HL-60 (cell line): ENCODE data around the gene KCNQ1.

ENCODE experiments used
- GABPA ChIP-seq: IDR thresholded peaks from 2 replicates; pipeline ENCODE4 v1.6.1; 2012; ENCODE audit warnings: low read depth
- TF ChIP-seq, protein P1 (sequence below): IDR thresholded peaks from one replicate; pipeline ENCODE4 v1.5.1; 2011; ENCODE audit warnings: low read length, control low read depth, inconsistent platforms; ENCODE audit not compliant: insufficient read depth

DNA sequence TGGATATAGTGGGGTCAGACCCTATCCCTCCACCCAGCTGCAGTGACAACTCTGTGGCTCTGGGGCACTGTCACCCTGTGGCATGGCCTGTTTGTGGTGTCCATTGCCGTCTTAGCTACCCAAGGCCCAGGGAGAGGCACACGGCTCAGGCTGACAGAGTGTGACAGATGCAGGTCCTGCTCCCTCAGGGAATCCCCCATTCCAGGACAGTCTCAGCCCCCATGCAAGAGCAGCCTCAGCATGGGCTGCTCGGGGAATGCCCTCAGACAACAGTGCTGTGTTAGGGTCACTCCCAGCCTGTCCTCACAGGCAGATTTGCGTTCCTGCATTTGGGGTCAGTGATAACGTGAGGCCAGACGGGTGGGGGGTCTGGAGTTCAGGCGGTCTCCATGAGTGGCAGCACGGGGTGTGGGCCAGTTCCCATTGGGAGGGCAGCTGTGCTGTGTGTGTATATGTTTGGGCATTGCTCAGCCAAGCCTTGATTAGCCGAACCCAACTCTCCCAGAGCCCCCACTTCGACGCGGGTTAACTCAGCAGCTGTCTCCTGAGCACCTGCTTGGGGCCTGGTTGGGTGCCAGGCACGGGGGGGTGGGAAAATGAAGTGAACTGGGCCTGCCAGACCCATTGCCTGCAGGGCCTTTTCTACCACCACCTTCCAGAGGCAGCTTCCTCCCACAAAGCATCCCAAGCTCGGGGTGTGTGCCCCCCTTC lies 260.2 kb downstream of the KCNQ1 start:
- TF ChIP-seq, protein P1, sequence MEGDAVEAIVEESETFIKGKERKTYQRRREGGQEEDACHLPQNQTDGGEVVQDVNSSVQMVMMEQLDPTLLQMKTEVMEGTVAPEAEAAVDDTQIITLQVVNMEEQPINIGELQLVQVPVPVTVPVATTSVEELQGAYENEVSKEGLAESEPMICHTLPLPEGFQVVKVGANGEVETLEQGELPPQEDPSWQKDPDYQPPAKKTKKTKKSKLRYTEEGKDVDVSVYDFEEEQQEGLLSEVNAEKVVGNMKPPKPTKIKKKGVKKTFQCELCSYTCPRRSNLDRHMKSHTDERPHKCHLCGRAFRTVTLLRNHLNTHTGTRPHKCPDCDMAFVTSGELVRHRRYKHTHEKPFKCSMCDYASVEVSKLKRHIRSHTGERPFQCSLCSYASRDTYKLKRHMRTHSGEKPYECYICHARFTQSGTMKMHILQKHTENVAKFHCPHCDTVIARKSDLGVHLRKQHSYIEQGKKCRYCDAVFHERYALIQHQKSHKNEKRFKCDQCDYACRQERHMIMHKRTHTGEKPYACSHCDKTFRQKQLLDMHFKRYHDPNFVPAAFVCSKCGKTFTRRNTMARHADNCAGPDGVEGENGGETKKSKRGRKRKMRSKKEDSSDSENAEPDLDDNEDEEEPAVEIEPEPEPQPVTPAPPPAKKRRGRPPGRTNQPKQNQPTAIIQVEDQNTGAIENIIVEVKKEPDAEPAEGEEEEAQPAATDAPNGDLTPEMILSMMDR, result no peak
- no peak for TF ChIP-seq GABPA
